ENCODE results near the gene MICU1.
"Not testable (repeated sequence)": the region's sequence is repeated elsewhere in the genome, so short reads cannot be mapped to it uniquely, and the experiment has no call there.

The MICU1 gene

DNA sequence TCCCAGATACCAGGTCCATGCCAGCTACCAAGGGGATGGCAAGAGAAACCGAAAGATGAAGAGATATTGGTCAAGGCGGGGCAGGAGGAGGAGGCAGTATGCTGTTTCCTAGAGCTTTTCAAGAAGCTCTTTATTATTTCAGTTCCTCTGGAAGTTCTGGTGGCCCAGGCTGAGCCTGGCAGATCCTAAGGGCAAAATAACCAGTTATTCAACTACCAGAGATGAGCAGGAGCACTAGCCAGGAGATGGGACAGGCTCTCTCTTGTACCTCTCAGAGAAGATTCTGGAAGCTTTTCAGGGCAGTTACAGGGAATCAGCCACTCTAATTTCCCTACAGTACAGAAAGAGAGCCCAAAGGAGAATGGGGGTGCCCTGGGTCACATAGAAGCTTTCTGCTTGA is 276.4 kb downstream of the MICU1 start:
- no peak for DNase-seq (ENCODE audit: low read depth in 2 of 2)

DNA sequence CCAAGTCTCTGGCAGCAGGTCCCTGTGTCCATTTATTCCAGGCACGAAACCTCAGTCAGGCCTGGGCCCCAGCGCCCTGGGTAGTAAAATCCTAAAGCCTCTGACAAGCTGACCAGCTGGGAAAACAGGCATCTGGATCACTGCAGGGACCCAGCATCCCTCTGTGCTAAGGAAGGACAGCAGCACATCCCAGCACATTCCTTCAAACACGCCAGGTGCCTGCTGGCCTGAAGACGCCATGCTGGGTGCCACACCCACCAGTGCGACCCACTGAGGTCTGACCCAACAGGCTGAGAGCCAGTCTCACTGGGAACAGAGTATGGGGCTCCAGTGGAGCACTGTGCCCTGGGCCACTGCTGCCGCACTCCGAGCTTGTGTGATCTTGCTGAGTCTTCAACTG is 277.6 kb downstream of the MICU1 start:
- no peak for DNase-seq (ENCODE audit: low read depth in 2 of 2)

DNA sequence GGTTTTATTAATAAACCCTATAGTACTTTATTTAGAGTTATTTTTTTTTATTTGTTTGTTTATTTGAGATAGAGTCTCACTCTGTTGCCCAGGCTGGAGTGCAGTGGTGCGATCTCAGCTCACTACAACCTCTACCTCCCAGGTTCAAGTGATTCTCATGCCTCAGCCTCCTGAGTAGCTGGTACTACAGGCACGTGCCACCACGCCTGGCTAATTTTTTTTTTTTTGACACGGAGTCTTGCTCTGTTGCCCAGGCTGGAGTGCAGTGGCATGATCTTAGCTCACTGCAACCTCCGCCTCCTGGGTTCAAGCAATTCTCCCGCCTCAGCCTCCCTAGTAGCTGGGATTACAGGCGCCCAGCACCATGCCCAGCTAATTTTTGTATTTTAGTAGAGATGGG is 279.8 kb downstream of the MICU1 start:
- DNase-seq (ENCODE audit: low read depth in 2 of 2): not testable (repeated sequence)

DNA sequence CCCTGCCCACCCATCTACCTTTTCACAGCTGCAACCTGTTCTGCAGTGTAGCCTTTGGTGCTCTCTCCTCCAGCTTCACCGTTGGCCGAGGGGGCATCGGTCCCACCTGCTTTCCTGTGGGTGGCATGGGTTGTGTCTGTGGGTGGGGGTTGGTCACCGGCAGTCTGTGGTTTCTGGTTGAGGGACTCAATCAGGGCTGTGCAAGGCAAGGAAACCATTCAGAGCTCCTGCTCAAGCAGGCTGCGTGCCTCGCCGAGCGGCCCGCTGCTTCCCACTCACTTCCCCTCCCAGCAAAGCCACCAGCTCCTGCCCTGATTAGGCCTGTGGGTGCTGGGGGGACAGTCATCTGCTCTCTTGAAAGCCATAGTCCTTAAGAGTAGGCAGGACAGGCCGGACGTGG is 280.9 kb downstream of the MICU1 start:
- DNase-seq (ENCODE audit: low read depth in 2 of 2): no peak

DNA sequence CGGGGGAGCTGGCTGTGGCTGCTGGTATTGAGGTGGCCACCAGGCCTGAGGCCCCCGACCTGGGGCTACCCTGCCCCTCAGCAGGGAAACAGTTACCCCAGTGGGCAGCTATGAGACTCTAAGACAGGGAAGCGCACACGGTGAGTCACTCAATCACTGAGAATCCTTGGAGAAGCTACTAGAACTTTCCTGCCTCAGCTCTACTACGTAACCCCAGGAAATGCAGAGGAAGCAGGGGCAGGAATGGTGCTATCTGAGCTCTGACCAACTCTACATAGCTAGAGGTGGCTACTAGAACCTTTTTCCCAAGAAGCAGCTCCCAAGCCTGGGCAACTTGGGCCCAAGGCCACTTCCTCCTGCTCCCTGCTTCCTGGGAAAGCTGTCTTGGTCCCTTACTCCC is 283.0 kb downstream of the MICU1 start:
- DNase-seq (ENCODE audit: low read depth in 2 of 2): no peak

DNA sequence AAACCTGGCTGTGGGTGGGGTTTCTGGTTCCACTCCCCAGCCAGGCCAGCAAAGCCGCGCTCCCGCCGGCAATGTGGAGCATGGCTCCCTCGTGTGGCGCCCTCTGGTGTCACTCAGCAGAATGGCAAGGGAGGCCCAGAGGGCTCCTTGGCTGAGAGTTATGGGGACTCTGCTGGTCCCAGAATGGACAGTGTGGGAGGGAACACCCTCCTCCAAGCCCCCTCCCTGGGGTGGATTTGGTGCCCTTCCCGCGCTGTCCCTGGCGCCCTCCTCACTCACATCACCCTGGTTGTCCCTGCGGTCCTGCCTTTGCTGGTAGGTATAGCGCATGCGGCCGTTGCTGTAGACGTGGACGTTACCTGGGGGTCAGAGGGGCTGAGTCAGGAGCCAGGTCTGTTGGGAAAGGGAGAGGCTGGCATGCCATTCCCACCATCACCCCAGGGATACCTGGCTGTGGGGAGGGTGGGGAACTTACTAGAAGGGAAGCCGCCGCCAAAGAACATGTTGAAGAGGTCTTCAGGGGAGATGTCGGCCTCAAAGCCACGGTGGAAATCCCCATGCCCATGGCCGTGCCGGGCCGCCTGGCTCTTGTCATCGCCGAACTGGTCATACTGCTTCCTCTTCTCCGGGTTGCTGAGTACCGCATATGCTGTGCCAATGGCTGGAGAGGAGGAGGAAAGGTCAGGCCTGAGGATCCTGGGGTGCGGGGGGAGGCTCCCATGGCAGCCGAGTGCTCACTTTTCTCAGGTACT is 285.2 kb downstream of the MICU1 start:
- no peak for DNase-seq (ENCODE audit: low read depth in 2 of 2)

DNA sequence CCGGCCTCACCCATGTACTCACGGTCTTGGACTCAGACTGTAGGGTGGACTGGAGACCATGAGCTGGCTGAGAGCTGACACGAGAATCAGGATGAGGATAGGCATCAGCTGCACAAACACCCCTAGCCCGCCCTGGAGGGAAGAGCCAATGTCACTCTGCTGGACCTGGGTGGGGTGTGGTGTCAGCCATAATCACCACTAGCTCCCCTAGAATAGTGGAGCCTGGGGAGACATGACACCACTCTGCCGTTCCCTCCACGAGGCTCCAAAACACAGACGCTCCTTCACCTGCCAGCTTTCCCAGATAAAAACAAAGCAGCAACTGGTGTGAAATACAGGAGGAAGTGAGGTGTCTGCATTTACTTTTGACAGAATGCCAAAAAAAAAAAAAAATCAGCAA is 287.7 kb downstream of the MICU1 start:
- no peak for DNase-seq (ENCODE audit: low read depth in 2 of 2)

DNA sequence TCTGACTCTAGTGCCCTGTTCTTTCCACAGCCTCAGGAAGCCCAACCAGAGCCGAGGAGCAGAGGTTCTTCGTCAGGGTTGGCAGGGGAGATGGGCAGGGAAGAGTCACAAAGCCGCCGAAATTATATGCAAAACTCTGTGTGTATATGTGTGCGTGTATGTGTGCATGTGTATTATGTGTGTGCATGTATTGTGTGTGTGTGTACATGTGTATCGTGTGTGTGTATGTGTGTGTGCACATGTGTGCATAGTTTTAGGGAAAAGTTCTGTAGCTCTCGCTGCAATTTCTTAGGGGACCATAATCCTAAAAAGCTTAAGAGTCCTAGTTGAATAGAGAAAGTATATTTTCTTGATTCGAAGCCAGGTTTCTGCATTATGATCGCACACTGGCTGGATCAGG is 288.2 kb downstream of the MICU1 start:
- DNase-seq (ENCODE audit: low read depth in 2 of 2): no peak

DNA sequence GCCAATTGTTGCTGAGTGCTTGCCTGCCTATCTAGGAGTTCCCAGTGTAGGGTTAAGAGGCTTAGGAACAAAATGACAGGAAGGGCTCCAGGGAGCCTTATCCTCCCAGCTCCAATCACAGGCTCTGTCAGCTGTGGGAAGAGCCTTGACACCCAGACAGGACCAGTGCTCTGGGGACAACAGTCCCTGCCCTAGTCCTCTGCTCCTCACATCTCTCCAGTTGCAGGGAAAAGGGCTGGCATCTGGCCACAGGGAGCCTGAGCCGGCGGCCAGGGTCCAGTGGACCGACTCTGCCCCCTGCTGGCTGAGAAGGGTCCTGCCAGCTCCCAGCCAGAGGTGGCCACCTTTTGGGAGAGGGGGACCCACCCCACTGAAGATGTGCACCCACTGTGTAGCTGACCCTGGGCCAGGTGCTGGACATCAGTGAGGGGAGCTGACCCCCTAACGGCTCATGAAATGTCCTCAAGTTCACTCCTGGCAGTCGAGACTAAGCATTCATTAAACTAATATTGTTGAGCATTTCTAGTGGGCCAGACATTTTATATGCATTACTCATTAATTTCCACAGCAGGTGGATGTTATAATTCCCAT is 288.7 kb downstream of the MICU1 start:
- DNase-seq (ENCODE audit: low read depth in 2 of 2): no peak

DNA sequence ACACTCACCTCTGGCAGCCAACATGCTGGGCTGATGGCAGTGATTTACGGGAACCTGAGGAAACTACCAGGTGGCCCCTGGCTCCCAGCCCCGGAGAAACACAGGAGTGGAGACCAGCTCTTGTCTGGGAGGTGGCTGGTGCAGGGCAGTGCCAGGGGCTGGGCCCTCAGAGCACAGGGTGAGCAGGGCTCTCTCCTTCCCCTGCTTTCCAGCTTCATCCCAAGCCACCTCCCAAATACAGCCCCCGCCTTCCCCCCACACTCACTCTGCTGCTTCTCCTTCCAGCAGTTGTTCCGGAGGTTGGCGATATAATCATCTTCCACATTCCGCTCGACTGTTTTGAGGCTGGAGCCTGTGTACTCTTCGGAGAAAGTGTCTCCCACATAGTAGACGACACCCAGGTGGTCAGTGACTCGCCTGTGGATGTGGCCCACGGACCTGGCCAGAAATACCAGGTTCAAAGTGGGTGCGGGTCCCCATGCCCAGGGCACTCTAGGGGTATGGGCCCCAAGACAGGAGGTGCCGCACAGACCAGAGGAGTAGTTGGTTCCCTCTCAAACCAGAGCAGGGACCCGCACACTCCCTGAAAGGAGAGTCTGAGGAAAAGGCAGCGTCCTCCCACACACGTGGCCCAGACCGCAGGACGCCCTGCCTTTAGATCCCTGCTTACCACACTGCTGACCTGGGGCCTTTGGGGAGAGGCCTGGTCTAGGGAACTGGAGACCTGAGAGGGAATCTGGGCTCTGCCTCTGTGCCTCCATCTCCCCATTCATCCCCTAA is 289.4 kb downstream of the MICU1 start:
- DNase-seq (ENCODE audit: low read depth in 2 of 2): no peak

DNA sequence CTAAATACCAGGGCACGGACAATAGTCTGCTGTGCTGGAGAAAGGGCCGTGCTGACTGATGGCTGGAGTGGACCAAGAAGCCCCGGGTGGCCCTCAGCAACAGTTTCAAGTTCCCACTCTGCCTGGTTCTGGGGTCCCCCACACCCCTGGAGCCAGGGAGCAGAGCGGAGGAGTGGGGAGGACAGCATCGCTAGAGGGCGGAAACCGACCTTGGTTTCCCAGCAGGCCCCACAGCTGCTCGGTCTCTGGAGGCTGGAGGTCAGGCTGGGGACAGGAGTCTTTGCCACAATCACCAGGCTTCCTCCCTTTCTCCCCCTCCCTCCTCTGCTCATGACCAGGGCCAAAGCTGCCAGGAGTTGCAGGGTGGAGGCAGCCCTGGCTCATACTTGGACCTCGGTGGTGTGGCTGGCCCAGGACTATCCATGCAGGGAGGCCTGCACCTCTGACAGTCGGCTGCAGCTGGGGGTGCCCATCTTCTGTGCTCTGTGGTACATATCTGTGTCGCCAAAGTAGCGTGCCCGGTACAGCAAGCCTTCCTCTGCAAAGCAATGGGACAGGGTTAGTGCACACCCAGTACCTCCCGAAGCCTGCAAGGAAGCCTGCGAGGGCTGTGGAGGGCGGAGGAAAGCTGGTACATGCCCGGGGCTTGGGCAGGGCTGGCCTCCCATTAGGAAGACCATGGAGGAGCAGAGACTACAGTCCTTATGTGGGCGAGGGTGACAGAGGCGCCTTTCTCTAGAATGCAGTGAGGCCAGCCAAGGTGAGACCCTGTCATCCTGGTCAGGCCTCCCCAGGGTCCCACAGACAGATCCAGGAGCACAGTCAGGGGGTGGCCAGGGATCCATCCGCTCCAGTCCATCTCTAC is 290.3 kb downstream of the MICU1 start:
- DNase-seq (ENCODE audit: low read depth in 2 of 2): no peak

DNA sequence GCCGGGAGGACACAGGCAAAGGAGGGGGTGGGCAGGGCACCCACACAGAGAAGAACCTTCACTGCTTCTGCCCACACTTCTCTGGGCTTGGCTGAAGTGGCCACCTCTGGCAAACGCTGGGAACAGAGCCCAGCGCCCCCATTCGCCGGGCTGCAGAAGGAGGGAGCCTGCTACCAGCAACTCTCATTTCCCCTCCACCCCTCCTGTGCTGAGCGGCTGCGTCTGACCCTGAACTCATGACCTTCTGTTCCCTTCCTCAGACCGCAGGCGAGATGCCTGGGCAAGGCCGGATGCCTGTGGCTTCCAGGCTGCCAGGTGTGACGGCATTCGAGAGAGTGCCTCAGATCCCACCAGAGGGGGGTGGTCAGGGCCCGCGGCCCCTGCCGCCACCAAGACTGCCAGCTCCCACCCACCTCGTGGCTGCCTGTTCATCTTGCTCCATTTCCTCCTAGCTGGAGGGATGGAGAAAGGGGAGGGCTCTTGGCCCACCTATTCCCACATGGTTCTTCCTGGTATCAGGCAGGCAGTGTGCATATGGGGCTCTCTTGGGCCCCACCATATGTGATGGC is 291.0 kb downstream of the MICU1 start:
- no peak for DNase-seq (ENCODE audit: low read depth in 2 of 2)

DNA sequence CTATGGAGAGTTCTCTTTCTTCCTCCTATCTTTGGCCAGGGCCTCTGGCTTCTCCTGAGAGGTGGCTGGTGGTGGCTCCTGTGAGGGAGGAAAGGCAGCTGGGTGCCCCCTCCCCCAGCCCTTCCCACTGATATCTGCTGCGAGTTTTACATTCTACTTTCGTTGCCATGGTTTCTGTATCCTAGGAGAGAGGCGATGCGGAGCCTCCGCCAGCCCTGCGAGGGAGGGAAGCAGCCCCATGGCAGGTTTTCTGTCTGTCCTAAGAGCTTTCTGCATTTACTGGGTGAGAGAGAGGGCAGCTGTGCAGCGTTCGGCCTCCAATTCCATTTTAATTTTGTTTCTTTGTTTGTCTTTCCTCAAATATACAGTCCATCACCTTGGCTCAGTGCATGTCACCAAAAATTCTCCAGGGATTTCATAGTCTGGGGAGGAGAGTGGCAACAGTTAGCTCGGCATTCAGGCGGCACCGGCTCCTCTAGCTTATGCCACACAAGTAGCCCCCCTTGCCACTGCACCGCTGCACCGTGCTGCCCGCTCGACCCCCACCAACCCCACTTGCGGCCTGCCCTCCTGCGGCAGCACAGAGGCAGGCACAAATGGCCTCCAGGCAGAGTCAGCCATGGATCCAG is 291.6 kb downstream of the MICU1 start:
- DNase-seq (ENCODE audit: low read depth in 2 of 2): no peak

DNA sequence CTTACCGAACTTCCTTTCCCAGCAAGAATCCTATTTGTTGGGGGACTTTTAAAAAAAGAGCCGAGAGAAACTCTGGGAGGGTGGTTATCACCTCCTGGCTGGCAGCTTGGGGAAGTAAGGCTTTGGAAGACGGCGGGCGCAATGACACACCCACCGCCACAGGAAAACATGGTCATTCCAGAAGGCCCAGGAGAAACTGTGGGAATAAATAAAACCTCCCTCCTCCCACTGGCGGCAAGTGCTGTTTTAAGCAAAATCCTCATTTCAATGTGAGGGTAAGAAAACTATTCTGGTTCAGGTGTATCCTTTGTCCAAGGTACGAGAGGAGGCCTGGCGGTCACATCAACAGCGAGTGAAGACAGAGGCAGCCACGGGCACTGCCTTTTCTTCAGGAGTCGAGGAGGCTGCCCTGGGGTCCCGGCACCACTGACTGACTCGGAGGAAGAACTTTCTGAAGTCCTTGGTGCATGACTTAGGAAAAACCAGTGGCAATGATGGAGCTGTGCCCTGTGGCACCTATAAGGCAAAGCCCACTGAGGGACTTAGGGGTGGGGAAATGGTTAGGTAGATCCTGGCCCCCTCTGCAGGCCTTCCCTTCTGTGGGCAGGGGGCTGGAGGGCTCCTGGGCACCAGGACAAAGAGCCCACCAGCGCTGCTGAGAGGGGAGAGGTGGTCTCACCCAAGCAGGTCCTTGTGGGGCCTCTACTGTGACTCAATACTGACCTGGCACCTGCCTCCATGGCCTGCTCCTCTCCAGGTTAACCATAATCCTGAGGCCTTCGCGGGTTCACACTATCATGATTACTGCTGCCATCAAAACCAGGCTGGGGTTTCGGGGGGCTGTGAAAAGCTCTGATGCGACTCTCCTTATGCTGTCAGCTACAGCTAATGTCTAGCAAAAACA is 292.5 kb downstream of the MICU1 start:
- DNase-seq (ENCODE audit: low read depth in 2 of 2): no peak

DNA sequence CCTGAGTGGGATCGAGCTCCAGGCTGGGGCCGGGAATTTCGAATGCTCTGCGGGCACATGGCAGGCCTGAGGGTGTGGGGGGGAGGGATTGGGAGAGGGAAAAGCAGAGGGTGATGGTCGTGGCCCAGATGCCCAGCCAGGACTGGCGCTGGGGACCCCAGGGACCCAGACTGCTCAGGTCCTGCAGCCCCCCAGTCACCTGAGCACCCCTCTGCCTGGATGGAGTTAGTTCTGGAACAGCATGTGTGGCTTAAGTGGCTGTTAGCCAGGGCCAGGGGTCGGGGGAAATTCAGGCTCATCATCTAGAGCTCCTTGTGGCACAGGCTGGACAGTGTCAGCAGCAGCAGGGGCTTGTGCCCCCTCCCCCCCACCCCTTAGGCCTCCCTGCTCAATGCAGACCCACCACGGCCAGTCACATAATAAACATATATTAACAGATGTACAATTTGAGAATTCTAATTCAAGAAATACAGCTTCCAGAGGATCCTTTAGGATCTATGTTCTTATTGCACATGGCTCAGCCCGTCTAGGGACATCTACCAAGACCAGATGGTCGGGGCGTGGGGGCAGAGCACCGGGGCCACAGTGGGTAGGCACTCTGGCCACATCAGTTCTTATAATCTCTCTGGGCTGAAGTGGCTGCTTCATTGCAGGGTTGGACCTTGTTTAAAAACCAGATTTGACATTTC is 293.3 kb downstream of the MICU1 start:
- no peak for DNase-seq (ENCODE audit: low read depth in 2 of 2)

DNA sequence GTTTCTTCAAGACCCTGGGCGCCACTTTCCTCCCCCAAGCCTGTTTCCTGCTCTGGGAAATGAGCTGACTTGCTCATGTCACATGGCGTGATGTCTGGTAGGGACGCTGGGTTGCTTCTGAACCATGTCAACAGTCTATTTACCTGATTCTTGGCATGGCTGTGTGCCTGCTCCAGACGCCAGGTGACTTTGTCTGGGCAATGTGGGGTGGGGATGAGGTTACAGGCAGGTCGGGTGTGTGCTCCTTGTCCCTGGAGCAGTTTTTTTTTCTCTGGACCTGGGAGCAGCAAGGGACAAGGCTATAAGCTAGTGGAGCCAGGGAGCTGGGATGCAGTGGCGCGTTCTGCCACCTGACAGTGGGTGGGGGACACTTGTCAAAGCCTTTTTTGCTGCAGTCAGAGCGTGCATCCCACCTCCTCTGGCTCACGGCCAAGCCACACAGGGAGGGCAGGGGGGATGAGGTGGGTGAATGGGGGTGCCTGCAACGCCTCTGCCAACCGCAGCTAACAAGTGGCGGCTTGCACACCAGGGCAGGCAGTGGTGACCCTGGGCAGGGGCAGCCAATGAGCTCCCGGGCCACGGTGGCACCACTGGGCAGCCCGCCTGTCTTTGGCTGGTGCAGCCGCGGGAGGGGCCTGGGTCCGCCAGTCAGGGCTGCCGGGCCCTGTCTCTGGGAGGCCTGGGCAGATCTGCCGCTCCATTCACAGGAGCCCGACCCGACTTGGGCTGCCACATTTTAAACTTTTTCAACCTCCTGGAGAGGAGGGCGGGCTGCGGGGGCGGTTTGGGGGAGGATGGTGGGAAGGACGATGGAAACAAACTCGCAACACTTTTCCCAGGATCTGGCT is 294.1 kb downstream of the MICU1 start:
- no peak for DNase-seq (ENCODE audit: low read depth in 2 of 2)

DNA sequence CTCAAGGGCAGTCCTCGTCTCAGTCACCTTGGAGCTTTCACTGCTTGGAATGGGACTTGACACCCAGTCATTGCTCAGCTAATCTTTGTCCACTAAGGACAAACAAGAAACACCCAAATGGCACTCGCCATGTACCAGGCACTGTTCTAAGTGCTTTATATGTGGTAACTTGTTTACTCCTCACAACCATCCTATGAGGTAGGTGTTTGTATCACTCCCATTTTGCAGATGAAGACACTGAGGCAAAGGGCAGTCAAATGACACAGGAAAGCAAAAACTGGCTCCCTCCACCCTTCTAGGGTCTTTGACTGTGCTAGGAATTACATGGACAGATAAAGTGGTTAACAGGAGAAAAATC is 295.8 kb downstream of the MICU1 start:
- no peak for DNase-seq (ENCODE audit: low read depth in 2 of 2)

DNA sequence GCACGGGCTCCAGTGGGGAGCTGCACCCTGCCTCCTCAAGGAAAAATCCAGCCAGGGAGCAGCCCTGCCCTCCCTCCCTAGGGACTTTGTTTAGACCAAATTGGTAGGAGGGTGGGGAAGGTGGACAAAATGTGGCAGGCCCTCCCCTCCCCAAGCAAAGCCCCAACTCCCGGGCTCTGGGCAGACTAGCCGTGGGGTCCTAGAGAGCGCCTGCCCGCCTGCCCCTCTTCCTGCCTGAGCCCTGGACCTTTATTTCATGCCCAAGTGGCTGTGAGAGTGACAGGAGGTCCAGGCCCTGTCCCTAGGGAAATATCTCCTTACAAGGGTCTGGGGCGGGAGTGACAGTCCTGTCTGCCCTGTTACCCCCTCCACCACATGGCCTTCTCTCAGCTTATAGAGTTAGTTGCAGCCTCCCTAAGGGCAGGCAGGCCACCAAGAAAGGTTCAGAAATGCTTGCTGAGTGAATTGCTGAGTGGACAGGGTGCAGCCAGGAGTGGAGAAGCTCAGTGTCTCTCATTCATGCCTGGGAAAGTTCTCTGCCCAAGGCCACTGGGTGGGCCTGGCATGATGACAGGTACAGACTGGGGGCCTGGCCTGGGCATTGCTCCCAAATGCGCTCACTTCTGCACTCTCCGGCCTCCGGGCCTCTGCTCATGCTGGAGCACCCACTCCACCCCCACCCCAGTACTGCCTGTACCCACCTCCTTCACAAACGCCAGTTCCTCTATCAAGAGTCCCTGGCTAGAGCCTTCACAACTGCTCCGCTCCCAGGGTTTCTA is 296.4 kb downstream of the MICU1 start:
- DNase-seq (ENCODE audit: low read depth in 2 of 2): no peak
